AG04449 (cell line): ENCODE data around the gene DPYSL5.

Experiments used
- CTCF ChIA-PET: fragments of 350-600 bp; formaldehyde crosslinking; extraction: SDS; loops from one replicate; lab custom pipeline; 2021; ENCODE audit warnings: antibody characterized with exemption; lab: Yijun Ruan, JAX
- POLR2A ChIA-PET: fragments of 400-600, 350-600 bp; formaldehyde crosslinking; extraction: SDS; loops from one replicate; lab custom pipeline; 2020; ENCODE audit warnings: antibody characterized with exemption, inconsistent platforms; lab: Yijun Ruan, JAX
- DNase-seq: peaks from one replicate; pipeline ENCODE4 v3.0.0-alpha.2; 2010; ENCODE audit warnings: low read depth, low spot score
- H3K4me3 ChIP-seq: 2 replicates; pipeline ENCODE4 v1.5.1; 2011; ENCODE audit warnings: low read depth, mild to moderate bottlenecking, control low read depth, low read length
- TF ChIP-seq, protein P1 (sequence below): IDR thresholded peaks from one replicate; pipeline ENCODE4 v1.5.1; 2011; ENCODE audit warnings: mild to moderate bottlenecking, moderate library complexity, low read length, control low read depth, inconsistent platforms; ENCODE audit not compliant: insufficient read depth; ENCODE audit errors: missing control alignments

The DPYSL5 gene

DNA sequence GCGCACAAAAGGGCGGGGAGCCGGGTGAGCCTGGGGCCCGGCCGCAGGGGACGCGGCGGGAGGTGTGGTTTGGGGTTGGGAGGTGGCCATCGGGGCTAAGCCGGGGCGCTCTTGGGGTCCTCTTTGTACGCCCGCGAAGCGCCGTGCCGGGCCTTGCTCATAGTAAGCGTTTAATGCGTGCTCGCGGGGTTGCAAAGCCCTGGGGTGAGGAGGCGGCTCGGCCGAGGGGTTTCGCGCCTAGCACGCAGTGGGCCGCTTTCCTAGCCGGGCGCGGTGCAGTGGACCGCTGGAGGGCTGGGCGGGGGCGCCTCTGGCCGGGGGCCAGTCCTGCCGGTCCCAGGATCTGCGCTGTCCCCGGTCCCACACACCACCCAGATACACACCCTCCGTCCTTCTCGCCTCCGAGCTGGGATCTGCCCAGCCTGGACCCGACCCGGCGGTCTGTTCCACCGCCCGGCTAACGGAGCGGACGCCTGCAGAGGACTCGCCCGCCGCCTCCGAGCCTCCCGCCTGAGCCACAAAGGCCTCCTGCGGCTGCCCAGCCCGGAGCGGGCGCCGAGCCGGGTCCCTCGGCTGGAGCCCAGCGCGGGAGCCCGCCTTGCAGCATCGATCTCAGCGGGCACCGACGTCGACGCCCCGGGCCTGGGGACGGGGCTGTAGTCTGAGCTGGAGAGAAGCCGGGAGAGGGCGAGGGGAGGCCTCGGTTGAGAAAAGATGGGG lies 564 bp downstream of the DPYSL5 start:
- H3K4me3 ChIP-seq, result no peak overlapping the region
- no peak for DNase-seq
- TF ChIP-seq, protein P1, sequence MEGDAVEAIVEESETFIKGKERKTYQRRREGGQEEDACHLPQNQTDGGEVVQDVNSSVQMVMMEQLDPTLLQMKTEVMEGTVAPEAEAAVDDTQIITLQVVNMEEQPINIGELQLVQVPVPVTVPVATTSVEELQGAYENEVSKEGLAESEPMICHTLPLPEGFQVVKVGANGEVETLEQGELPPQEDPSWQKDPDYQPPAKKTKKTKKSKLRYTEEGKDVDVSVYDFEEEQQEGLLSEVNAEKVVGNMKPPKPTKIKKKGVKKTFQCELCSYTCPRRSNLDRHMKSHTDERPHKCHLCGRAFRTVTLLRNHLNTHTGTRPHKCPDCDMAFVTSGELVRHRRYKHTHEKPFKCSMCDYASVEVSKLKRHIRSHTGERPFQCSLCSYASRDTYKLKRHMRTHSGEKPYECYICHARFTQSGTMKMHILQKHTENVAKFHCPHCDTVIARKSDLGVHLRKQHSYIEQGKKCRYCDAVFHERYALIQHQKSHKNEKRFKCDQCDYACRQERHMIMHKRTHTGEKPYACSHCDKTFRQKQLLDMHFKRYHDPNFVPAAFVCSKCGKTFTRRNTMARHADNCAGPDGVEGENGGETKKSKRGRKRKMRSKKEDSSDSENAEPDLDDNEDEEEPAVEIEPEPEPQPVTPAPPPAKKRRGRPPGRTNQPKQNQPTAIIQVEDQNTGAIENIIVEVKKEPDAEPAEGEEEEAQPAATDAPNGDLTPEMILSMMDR, result no peak
- POLR2A ChIA-PET, result no interaction called here
- CTCF ChIA-PET, result interaction anchor here (1.0 to 13.6 kb wide), 5 partner anchors 8 to 169 kb away, joined by 4 to 309 read pairs (median 8); no protein-coding TSS in a partner anchor

DNA sequence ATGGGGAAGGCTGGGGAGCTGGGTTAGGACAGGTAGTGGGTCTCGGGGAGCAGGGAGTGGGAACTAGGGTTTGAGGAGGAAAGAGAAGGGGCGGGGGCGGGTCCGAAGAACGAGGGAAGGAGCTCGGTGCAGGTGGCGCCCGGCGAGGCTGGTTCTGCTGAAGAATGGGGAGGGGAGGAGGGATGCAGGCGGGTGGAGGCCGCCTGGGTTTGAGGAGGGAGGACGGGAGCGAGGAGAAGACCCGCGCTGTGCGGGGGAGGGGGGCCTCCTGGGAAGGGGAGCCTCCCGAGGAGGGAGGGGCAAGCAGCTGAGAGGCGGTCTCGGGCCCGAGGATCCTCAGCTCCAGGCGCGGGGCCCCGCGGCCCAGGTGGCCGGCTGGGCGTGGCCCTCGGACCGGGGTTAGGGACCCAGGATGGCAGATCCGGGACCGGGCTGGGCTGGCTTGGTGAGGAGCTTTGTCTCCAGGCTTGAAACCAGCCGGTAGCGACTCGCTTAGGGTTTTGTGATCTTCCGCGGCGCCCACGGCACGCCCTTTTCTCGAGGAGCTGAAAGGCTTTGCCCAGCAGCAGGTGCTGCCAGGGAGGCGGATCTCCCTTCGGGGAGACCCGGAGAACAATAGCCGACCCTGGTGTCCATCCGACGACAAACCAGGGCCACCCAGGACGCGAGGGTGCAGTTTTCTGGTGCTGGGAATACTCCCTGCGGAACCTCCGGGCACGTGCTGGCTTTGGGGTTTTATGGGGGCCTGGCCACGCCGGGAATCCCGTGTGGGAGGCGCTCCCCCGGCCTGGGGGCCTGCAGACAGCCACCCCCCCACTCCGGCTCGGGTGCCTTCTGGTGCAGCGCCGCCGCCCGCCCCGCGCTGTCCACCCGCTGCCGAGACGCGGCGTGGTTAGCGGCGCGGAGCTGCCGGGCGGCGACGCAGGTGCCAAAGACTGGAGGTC lies 1.4 kb downstream of the DPYSL5 start:
- H3K4me3 ChIP-seq, result no peak overlapping the region
- no peak for DNase-seq
- CTCF ChIA-PET, result interaction anchor here (1.0 to 13.6 kb wide), 4 partner anchors 9 to 89 kb away, joined by 4 to 309 read pairs (median 6); no protein-coding TSS in a partner anchor
- TF ChIP-seq, protein P1, result no peak
- POLR2A ChIA-PET, result interaction anchor here (0.6 kb wide), 1 partner anchor 31 kb away, joined by 3 read pairs; no protein-coding TSS in a partner anchor

- CTCF ChIA-PET, result interaction anchor here (1.2 to 13.6 kb wide), 3 partner anchors 10 to 89 kb away, joined by 4 to 309 read pairs (median 8); no protein-coding TSS in a partner anchor
- POLR2A ChIA-PET, result no interaction called here
- no peak for DNase-seq
- no peak overlapping the region for H3K4me3 ChIP-seq
- TF ChIP-seq, protein P1, result no peak
These were observed 2.1 kb downstream of the DPYSL5 start for GRCh38 chr2:26850000-26850431.

- ChIA-PET CTCF (interaction anchor here (0.8 to 13.6 kb wide), 4 partner anchors 10 to 166 kb away, joined by 5 to 309 read pairs (median 6); no protein-coding TSS in a partner anchor), POLR2A (no interaction called here)
- no peak for DNase-seq
- TF ChIP-seq, protein P1, result no peak
- H3K4me3 ChIP-seq, result no peak overlapping the region
These were observed 2.6 kb downstream of the DPYSL5 start for GRCh38 chr2:26850505-26850904.

- ChIA-PET POLR2A (no interaction called here), CTCF (interaction anchor here (1.3 to 13.6 kb wide), 5 partner anchors 9 to 164 kb away, joined by 3 to 309 read pairs (median 5); no protein-coding TSS in a partner anchor)
- H3K4me3 ChIP-seq, result no peak overlapping the region
- DNase-seq, result no peak
- TF ChIP-seq, protein P1, result no peak
These were observed 4.7 kb downstream of the DPYSL5 start for GRCh38 chr2:26852405-26853306.
